Measurements from ENCODE around the gene KCNIP1.
"Not testable (repeated sequence)": the region's sequence is repeated elsewhere in the genome, so short reads cannot be mapped to it uniquely, and the experiment has no call there.

The KCNIP1 gene

DNA sequence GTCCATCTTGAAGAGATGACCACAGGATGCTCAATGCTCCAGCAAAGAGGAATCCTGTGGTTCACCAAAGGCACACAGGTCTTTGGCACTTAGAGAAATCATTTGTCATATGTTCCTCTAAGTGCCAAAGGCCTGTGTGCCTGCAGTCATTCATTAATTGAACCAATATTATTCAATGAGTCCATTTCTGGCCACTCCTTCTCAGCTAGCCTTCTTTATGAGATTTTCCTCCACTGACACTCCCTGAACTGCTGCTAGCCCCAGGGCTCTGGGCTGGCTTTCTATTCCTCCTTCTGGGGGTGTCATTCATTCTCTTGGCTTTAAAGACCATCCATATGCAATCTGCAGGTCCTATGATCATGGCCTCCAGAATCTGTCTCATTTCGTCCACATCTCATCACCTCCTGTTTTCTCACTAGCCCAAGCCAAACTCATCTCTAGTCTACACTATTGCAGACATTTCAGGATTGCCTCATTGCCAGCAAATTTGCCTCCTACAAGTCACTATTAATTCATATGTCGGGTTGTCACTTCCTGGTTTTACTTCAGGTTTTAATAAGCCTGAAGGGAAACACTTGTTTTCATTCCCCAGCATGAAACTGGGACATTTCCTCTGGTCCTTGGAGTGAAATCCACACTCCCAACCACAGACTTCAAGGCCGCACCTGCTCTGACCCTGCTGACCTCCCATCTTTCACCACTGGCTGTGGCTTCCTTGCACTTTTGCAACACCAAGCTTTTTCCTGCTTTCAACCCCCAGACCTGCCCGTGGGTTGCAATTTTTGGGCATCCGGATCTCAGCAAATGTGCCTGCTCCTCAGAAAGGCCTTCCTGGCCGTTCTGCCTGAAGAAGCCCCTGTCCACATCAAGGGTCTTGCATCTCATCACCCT is 35.1 kb downstream of the KCNIP1 start:
- no peak for DNase-seq

DNA sequence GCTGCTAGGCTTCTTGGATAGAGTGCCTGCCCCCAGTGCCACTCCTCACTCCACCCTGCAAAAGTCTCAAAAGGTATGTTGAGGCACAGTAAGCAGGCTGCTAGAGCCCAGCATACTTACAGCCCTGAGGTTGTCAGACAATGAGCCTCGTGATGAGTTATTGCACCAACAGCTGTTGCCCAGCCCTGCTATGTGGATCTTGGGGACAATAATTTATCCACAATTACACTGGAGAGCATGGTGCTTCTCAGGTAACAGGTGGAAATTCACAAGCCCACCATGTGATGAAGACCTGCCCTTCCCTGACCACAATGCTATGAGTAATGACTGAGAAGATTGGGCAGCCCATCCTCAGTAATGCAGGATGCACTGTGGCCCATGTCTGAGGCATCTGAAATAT is 36.5 kb downstream of the KCNIP1 start:
- no peak for DNase-seq

DNA sequence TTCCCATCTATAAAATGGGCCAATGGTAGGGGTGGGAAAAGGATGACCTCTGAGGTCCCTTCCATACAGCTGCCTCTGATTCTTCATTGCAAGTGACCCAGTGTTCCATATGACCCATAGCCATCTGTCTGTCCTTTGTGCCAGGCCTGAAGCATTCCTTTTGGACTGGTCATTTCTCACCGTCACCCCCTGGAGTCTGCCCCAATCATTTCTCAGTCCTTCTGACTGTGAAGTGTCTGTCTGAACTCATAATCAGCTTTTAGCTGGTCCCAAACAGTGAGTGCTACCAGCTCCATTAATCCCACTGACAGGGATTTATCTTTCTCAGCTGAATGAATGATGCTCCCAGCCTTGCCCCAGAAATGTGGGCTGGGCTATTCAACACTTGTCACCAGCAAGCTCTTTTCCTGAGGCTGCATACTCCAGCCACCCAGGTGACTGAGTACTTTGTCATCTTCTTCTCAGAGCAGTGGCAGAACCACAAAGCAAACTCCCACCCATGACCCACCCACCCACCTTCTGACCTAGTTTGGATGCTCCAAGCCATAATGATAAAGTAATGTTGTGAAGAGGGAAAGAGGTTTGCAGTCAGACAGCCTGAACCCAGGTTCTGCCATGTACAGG is 37.4 kb downstream of the KCNIP1 start:
- DNase-seq = no peak

DNA sequence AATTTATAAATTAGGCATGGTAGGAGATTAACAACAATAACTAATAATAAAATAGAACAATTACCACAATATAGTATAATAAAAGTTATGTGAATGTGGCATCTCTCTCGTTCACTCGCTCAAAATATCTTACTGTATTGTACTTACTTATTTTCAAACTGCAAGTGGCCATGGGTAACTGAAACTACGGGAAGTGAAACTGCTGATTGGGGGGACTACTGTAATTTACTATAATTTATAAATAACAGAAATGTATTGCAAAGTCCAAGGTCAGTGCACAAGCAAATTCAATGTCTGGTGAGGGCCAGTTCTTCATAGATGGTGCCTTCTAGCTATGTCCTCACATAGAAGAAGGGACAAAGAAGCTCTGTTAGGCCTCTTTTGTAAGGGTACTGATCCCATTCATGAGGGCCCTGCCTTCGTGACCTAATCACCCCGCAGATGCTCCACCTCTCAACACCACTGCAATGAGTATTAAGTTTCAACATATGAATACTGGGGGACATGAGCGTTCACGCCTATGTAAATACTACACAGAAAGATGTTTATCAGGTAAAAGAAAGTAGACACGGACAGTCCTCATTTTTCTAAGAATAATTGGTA is 39.0 kb downstream of the KCNIP1 start:
- no peak for DNase-seq

DNA sequence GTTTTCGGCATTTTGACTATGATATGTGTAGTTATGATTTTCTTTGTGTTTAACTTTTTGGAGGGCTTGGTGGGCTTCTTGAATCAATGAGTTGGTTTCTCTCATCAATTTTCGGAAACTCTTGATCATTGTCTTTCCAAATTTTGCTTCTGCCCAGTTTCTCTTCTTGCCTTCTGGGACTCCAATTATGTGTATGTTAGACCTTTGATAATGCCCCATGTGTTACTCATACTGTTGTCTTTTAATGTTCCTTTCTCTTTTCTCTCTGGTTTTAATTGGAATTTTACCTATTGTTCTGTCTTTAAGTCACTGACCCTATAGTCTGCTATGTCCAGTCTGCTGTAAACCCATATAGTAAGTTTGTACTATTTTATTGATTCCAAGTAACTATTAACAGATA is 41.5 kb downstream of the KCNIP1 start:
- no peak for DNase-seq

DNA sequence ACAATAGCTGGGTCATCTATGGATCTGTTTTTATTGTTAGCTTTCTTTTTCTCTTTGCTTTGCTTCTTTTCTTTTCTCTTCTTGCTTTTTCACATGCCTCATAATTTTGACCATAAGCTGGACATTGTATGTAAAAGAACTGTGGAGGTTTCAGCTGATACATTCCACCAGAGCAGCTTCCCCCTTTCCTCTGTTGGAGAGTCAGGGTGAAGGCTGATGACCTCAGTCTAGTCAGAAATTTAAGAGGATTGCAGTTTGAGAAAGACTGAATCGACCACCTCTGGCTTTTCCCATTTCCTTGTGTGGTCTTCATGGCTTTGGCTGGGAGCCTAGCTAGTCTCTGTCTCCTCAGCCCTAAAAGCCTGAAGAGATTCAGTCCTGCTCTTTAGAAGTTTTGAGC is 42.0 kb downstream of the KCNIP1 start:
- DNase-seq = no peak

DNA sequence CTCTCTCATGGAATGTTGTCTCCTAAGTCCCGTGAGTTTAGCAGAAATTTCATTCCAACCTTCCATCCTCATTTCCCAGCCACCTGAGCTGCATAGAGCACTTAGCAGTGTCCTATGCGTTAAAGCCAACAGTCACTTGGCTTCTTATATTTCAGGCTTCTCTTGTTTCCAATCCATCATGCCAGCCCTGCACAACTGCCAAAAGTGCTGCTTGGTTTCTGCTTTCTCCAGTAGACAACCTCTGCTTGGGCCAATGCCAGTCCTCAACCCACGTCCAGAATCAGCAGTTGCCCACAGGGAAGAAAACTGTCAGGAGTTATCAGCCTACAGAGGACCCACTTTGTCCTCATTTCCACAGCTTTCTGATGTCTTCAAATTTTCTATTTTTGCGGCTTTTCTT is 42.5 kb downstream of the KCNIP1 start:
- DNase-seq = no peak

DNA sequence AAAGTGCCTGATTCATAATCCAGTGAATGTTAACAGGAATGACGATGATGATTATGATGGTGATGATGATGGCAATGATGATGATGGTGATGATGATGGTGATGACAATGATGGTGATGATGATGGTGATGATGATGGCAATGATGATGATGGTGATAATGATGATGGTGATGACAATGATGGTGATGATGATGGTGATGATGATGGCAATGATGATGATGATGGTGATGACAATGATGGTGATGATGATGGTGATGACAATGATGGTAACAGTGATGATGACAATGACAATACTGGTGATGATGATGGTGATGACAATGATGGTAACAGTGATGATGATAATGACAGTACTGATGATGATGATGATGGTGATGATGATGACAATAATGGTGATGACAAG is 46.6 kb downstream of the KCNIP1 start:
- DNase-seq = not testable (repeated sequence)

DNA sequence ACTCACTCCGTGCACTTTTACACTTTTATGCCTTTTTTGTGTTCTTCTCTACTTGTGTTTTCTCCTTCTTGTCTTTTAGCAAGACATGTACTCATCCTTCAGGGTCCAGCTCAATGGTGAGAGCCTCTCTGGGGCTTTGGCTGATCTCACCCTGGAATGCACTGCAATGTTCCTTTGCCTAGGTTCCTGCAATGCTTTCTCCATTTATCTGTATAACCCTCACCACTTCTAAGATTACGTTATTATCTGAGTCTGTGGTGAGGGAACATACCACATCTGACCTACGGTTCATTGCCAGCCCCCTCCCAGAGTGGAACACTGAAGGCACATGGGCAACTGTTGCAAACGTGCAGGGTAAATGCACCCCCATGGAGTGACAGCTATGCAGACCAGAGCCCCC is 47.3 kb downstream of the KCNIP1 start:
- no peak for DNase-seq

DNA sequence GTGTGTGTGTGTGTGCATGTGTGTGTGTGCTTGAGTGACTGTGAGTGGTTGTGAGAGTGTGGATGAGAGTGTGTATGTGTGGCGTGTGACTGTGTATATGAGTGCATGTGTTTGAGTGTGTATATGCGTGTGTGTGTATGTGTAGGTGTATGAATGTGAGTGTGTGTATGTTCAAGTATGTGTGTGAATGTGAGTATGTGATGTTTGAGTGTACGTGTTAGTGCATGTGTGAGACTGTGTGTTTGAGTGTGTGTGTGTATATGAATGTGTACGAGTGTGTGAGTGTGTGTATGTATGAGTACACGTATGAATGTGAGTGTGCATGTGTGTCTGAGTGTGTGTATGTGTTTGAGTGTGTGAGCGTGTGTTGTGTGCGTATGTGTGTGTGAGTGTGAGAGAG is 47.8 kb downstream of the KCNIP1 start:
- DNase-seq = no peak

DNA sequence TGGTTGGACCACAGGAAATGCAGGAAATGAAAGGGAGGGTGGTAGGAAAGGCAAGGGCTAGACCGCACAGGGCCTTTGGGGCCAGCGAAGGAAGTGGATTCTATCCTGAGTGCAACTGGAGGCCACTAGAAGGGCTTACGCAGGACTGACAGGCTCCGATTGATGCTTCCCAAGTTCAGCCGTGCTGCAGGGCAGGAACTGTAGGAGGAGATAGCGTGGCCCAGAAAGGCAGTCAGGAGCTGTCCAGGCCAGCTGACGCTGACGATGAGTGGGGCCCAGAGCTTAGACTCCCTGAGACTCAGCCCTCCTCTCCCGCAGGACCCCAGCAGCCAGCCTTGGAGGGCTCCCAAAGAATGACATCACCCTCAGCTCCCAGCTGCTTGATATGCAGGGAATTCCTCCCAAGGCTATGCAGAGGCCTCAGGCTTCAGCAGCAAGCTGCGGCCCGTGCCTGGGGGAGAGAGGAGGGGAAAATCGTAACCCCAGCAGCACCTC is 48.8 kb downstream of the KCNIP1 start:
- DNase-seq = no peak

DNA sequence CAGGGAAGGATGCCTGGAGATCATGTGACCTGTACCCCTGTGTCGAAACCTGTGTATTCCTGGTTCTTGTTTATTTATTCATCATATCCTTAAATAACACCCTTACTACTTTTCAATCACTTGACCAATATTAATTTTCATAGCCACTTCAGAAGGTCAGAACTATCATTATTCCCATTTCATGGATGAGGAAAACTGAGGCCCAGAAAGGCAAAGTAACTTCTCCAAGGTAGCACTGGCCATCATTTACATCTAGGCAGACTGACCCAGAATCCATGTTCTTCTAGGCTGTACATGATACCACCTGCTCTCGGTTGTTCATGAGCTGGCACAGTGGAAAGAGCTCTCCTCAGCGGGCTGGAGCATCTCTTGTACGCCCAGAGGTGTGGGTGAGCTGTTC is 49.4 kb downstream of the KCNIP1 start:
- no peak for DNase-seq

DNA sequence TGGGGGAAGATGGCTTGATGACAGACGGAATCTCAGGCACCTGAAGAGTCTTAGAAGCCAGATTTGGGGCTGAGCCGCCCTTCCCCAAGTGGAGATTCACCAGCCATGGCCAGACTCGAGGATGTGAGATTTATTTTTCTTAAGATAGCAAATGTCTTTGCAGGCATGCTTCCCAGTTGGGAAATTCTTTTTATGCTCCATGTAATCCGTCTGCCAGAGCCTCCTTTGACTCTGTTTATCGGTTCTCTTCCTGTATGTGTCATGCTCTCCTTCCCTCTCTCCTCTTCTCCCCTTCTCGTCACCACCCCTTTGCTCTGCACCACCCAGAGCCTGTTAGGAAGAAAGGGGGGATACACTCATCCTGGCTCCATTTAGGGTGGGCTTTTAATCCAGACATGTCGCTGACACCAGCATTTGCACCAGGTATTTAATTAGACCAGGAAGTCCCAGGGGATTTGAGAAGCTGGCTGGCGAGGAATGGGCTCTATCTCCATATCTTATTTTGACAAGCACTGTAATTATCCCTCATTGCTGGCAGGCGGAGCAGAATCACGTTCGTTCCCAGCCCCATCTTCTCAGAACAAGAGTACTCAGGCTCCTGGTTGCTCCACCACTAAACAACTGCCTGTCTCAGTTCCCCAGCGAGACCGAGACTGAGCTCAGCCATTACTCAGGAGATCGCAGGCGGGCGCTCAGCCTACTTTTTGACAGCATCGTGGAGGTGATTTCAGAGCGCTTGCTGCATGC is 50.9 kb downstream of the KCNIP1 start:
- no peak for DNase-seq

DNA sequence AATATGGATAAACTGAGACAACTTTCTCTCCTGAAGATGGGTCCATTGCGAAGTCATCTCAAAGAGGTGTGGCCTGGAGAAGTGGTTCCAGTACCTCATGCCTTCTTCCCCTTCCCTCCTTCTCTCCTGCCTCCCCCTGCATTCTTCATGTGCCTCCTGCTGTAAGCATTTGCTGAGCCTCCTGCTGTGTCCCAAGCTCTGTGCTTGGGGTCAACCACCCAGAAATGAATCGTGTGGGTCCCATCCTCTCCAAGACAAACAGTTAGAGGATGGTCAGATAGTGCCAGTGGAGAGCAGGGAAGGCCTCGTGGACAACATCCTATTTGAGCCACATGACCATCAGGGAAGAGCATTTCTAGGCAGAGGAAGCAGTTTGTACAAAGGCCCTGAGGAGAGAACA is 53.5 kb downstream of the KCNIP1 start:
- no peak for DNase-seq

DNA sequence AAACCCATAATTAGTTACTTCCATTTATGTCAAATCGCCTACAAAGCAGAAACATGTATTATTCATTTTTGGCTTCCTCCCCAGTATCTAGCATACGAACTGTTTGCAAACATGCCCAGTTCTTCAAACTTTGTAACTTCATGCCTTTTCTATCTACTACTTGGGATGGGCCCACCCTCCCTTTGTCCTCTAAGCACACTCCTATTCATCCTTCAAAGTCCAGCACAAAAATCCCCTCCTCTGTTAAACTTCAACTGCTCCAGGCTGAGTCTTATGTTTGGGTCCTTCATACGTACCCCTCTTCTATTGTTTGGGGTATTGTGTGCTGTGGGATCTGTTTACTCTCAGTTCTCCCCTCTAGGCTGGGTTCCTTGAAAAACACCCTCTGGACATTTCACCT is 55.5 kb downstream of the KCNIP1 start:
- no peak for DNase-seq

DNA sequence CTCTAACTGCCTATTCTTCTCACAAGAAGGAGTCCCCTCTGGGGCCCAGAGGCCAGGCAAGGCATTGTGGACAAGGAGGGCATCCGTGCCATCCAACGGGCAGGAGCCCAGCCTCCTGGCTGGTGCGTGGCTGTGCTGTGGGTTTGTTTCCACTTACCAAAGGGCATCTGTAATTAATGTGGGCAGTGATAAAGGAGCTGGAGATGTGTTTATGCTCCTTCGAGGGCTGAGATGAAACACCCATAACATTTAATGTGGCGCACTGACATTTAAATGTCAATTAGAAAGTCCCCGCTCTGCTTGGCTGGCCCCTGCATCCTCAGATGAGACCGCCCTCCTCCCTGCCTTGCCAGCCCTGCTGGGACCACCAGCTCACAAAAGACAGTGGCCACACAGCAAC is 57.1 kb downstream of the KCNIP1 start:
- DNase-seq = no peak

DNA sequence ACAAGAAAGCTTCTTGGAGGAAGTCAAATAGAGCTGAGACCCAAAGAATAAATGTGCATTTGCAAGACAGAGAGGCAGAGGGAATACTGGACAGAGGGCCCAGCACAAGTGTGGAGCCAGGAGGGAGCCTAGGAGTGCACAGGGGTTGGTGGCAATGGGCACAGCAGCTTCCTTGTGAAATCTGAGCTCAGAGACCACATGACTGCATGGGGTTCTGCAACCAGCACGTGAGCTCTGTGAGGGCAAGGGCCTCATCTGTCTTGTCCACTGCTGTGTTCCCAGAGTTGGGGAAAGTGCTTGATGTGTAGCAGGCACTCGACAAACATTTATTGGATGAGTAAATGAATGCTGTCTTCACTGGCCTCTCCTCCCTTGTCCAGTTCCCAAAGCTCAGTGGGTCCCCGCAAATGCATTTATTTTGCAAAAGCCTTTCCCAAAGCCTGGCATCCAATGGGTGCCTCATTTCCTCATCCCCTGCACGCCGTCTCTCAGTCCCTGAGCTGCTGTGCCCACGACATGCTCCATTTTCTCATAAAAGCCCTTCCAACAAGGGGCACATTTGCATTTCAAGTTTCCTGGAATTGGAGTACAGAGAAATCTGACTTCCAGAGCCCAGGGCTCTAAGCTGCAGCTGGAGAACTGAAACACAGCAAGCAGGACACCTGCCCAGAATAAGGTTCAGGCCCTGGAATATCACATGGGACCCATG is 58.5 kb downstream of the KCNIP1 start:
- DNase-seq = no peak

DNA sequence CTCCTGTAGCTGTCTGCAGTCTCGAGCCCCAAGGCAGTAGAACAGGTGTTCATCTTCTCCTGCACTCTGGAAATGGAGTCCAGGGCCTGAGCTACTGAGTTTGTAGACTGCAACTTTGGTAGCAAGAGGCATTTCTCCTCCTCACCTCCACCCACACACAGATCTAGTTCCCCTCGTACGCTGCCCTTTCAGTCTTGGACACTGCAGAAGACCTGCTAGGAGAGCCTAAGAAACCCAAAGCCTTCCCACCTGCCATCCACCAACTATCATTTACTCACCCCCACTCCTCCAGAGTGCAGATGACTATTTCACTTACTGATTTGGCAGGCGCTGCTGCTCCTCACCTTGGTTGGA is 59.0 kb downstream of the KCNIP1 start:
- DNase-seq = no peak

DNA sequence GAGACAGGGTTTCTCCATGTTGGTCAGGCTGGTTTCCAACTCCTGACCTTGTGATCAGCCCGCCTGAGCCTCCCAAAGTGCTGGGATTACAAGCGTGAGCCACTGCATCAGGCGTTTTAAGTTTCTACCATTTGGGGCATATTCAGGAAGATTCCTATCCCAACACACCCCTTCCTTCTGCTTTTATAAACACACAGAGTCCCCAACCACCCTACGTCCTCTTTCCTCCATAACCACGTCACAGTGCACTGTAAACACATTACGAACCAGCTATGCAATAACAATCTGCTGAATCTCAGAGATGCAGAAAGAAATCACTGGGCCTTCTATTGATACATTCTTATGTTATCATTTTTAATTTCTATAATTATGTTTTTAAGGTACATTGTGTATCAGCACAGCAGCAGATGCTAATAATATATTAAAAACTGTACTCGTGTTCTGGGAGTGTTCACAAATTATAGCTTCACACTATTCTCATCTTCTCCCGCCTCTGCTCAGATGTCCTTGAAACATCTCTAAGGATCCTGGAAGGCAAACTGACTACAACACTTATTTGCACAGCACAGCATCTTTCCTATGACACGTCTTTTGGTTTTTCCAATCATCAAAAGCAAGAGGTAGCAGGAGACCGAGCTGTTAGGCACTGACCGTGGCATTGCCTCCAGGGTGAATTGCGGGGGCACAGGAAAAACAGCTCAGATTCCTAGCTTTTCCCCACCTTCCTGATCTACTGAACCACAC is 60.2 kb downstream of the KCNIP1 start:
- no peak for DNase-seq

DNA sequence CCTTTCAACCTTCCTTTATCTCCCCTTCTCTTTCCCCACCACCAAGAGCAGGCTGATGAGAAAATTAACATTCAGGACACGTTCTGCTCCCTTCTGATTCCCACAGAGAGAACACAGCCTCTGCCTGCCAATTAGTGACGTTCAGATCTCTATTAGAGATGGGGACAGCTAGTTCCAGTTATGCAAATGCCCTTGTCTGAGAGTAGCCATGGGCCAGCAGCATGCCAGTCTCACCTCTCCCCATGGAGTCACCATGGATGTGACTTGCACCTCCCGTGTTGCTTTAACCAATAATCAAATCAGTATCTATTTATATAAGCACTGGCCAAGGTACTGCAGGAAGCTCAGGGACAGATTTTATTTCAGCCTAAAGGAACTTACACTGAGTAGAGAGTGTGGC is 61.3 kb downstream of the KCNIP1 start:
- no peak for DNase-seq

DNA sequence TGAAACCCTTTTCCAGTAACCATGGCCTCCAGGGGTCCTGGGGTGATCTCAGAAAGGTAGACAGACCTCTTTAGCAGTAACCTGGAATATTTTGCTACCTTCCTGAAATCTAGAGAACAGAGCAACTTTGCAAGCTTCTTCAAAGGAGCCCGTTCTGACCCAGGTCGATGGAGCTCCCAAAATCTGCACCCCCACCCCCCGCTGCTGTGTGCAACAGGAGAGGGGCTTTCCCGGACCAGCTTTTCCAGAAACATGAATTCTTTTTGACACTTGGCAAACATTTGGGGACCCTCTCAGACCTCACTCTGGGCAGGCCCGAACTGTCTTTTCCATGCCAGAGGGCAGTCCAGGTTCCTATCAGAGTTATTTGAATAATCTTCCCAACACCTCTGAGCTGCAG is 65.3 kb downstream of the KCNIP1 start:
- no peak for DNase-seq

DNA sequence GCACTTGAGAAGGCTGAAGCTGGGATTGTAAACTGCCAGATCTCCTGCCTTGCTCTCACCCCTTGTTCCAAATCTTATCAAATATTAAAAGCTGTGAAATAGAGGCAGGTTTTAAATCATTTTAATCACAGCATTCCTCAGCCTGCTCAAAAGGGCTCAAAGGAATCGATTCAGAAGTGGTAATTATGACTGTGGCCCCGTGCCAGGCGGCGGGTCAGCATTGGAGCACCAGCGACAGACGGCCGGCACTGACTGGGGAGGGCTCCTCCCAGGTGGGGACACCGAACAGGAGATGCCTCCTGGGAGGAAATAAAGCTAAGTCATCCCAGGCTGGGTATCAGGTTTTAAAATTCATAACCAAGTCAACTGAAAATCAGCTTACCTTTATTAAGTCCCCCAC is 66.7 kb downstream of the KCNIP1 start:
- DNase-seq = no peak
